Activated CD8-positive, alpha-beta memory T cell treated with anti-CD3 and anti-CD28 coated beads for 24 hours (primary cell): ENCODE results near the gene IER2.
A peak's percentile ranks its signal among the peaks of the same experiment; 100 is the strongest.

Experiments used
- DNase-seq: peaks from one replicate; pipeline ENCODE4 v3.0.0-alpha.2; 2020

IER2 gene

GRCh38 chr19:13119627-13120026, 30.6 kb upstream of the IER2 start:
- DNase-seq = no peak

- no peak for DNase-seq
Measured at GRCh38 chr19:13120031-13120430, 30.2 kb upstream of the IER2 start.

- no peak for DNase-seq
Measured at GRCh38 chr19:13120817-13121216, 29.4 kb upstream of the IER2 start.

- DNase-seq = no peak
Measured at GRCh38 chr19:13121551-13122274, 28.5 kb upstream of the IER2 start.

- DNase-seq = no peak
Measured at GRCh38 chr19:13122275-13122878, 27.8 kb upstream of the IER2 start.

- no peak for DNase-seq
Measured at GRCh38 chr19:13122980-13123957, 26.9 kb upstream of the IER2 start.

GRCh38 chr19:13127051-13127450, 23.2 kb upstream of the IER2 start:
- DNase-seq = no peak

GRCh38 chr19:13127811-13128575, 22.2 kb upstream of the IER2 start:
- no peak for DNase-seq

- no peak for DNase-seq
Measured at GRCh38 chr19:13128583-13128982, 21.6 kb upstream of the IER2 start.

GRCh38 chr19:13129384-13129783, 20.8 kb upstream of the IER2 start:
- no peak for DNase-seq

GRCh38 chr19:13130886-13131490, 19.2 kb upstream of the IER2 start:
- DNase-seq = no peak

GRCh38 chr19:13132471-13133180, 17.6 kb upstream of the IER2 start:
- peak; percentile 71 for DNase-seq

GRCh38 chr19:13133241-13133870, 16.9 kb upstream of the IER2 start:
- no peak for DNase-seq

GRCh38 chr19:13134626-13135025, 15.6 kb upstream of the IER2 start:
- DNase-seq = no peak

GRCh38 chr19:13135068-13136062, 14.8 kb upstream of the IER2 start:
- DNase-seq = no peak

GRCh38 chr19:13137290-13137794, 12.9 kb upstream of the IER2 start:
- DNase-seq = no peak

GRCh38 chr19:13138171-13138915, 11.9 kb upstream of the IER2 start:
- no peak for DNase-seq

GRCh38 chr19:13138916-13139198, 11.4 kb upstream of the IER2 start:
- DNase-seq = no peak

- DNase-seq = no peak
Measured at GRCh38 chr19:13139633-13140311, 10.4 kb upstream of the IER2 start.
